GM12873 (cell line): Measurements from ENCODE around the gene A4GNT.
A peak's percentile ranks its signal among the peaks of the same experiment; 100 is the strongest.

Experiments
- CTCF ChIP-seq: IDR thresholded peaks from 2 replicates; pipeline ENCODE4 v1.5.1; 2012; ENCODE audit warnings: low read depth, mild to moderate bottlenecking, moderate library complexity, low read length, control low read depth; ENCODE audit not compliant: insufficient read depth; ENCODE audit errors: missing control alignments

The A4GNT gene

GRCh38 chr3:138099417-138099816 lies 32.8 kb downstream of the A4GNT start:
- TF ChIP-seq CTCF: no peak

GRCh38 chr3:138097192-138098172 lies 34.7 kb downstream of the A4GNT start:
- TF ChIP-seq CTCF: peak; percentile 31

- no peak for TF ChIP-seq CTCF
Measured at GRCh38 chr3:138093721-138094120, 38.5 kb downstream of the A4GNT start.

GRCh38 chr3:138092023-138092422 lies 40.2 kb downstream of the A4GNT start:
- no peak for TF ChIP-seq CTCF

- no peak for TF ChIP-seq CTCF
Measured at GRCh38 chr3:138089091-138089490, 43.1 kb downstream of the A4GNT start.

GRCh38 chr3:138084196-138084595 lies 48.0 kb downstream of the A4GNT start:
- TF ChIP-seq CTCF: no peak

GRCh38 chr3:138082992-138083386 lies 49.2 kb downstream of the A4GNT start:
- TF ChIP-seq CTCF: no peak
